Esophagus squamous epithelium (tissue), 5 donors: Measurements from ENCODE around the gene CDC14A. TPM values are rescaled to one million over a fixed set of nuclear protein-coding genes. Genes with fewer than 3 reads are reported as not detected.
A peak's percentile ranks its signal among the peaks of the same experiment; 100 is the strongest.

ENCODE experiments used
- DNase-seq: peaks from one replicate; lab custom pipeline; 2025; lab: John Stamatoyannopoulos, UW
- H3K27ac ChIP-seq, 4 donors: fragments of 200-600 bp; sonication (generic); one replicate each; pipeline ENCODE4 v1.5.1; 2016 to 2019; ENCODE audit warnings: mild to moderate bottlenecking in 1 of 4
- H3K27me3 ChIP-seq, 4 donors: fragments of 200-600 bp; sonication (generic); 1 replicate in 3 of 4; 2 replicates in 1 of 4; pipeline versions ENCODE4 v1.5.1 to v1.6.0; 2017 to 2021; ENCODE audit warnings: antibody characterized with exemption in 1 of 4
- H3K36me3 ChIP-seq, 3 donors: fragments of 200-600 bp; sonication (generic); one replicate each; pipeline ENCODE4 v1.5.1; 2016 to 2019
- H3K4me1 ChIP-seq, 3 donors: fragments of 200-600 bp; sonication (generic); one replicate each; pipeline ENCODE4 v1.5.1; 2017 to 2019
- H3K4me3 ChIP-seq, 4 donors: fragments of 200-600 bp; sonication (generic); 1 replicate in 3 of 4; 2 replicates in 1 of 4; pipeline ENCODE4 v1.5.1; 2016 to 2019; ENCODE audit warnings: mild to moderate bottlenecking in 2 of 4, moderate library complexity in 1 of 4
- H3K9me3 ChIP-seq, 3 donors: fragments of 200-600 bp; sonication (generic); one replicate each; pipeline ENCODE4 v1.5.1; 2016 to 2019
- POLR2A ChIP-seq, 4 donors: fragments of 450-650 bp; IDR thresholded peaks; one replicate each; pipeline ENCODE4 v1.6.1; 2017; ENCODE audit warnings: antibody characterized with exemption in 4 of 4, mild to moderate bottlenecking in 4 of 4, moderate library complexity in 3 of 4
- WGBS, 2 donors: methylation state at CpG; one replicate each; pipeline ENCODE4 v1.1.5; 2018; 5-methylcytosine and 5-hydroxymethylcytosine counted together
- intact Hi-C: fragments of 100-400 bp; cut with DNase I; formaldehyde crosslinking; loops from one replicate; pipeline ENCODE4 v1.15.0; 2022
- total RNA-seq, 4 donors: library from RNA; depleted of rRNA; stranded (reverse); fragments of >200 nt; gene quantifications; one replicate each; pipeline ENCODE4 v1.1.0, GENCODE V29; 2016
- TF ChIP-seq, protein P1 (sequence below), 6 experiments: fragments of 450-650 bp in 4 of 6; fragments of 200-600 bp in 2 of 6; sonication (generic) in 2 of 6; IDR thresholded peaks; one replicate each; pipeline ENCODE4 v1.5.1; 2016 to 2019; ENCODE audit warnings: antibody characterized with exemption in 6 of 6, mild to moderate bottlenecking in 4 of 6, moderate library complexity in 4 of 6
- donor health status: DM: yes; HTN: yes; CAD: no.

CDC14A gene
- total RNA-seq, 4 donors from 2014 or later: 3.0 to 8.6 (median 4.3) TPM

DNA sequence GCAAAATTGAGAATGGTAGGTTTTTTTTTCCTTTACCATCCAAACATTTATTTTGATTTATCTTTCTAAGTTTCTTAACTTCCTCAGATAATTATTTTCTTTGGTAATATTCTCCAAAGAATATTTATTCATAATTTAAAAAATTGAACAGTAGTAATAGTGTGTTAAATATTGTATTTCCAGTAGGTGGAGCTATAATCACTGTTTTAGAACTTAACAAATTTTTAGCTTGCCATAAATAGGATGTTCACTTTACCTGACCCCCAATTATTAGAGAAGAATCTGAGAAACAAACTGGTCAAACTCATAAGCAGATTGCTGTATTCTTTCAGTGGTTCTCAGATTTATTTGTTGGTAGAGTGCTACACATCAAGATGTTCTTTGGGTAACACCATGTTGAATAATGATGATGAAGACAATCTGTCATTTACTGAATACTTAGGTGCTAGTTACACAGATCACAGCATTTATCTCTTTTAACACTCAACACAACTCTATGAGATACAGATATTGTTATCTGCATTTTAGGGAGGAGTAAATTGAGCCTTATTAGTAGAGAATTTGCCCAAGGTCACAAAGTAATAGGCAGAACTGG lies 103.3 kb downstream of the CDC14A start:
- no peak for DNase-seq
- intact Hi-C loops: loop anchor here (10.0 kb wide), 1 partner anchor 171 kb away; no protein-coding TSS in a partner anchor
- no peaks in the 10 kb centered on the region for H3K36me3 ChIP-seq

DNA sequence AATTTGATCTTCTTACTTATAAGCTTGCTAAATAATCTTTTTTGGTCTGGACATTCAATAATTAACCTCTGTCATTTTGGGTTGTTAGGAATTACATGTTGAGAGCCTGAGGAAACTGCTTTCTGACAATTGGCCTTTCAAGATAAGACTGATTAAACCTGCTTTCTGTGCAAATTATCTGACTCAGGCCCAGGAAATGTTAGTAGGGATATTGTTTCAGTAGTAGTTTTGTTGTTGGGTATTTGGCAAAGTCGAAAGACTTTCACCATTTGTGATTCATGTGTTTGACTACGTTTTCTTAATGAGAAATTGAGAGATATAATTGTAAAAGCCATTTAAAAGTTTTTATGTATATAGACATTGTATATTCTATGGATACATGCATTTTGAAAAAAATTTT lies 104.6 kb downstream of the CDC14A start:
- H3K36me3 ChIP-seq: no peaks in the 10 kb centered on the region
- H3K9me3 ChIP-seq: no peaks in the 10 kb centered on the region
- intact Hi-C loops: loop anchor here (10.0 kb wide), 1 partner anchor 172 kb away; no protein-coding TSS in a partner anchor
- no peaks in the 10 kb centered on the region for H3K27me3 ChIP-seq
- peaks cover 0 to 9% (median 3%) of the 10 kb centered on the region in 3 donors for H3K4me1 ChIP-seq
- TF ChIP-seq, protein P1, sequence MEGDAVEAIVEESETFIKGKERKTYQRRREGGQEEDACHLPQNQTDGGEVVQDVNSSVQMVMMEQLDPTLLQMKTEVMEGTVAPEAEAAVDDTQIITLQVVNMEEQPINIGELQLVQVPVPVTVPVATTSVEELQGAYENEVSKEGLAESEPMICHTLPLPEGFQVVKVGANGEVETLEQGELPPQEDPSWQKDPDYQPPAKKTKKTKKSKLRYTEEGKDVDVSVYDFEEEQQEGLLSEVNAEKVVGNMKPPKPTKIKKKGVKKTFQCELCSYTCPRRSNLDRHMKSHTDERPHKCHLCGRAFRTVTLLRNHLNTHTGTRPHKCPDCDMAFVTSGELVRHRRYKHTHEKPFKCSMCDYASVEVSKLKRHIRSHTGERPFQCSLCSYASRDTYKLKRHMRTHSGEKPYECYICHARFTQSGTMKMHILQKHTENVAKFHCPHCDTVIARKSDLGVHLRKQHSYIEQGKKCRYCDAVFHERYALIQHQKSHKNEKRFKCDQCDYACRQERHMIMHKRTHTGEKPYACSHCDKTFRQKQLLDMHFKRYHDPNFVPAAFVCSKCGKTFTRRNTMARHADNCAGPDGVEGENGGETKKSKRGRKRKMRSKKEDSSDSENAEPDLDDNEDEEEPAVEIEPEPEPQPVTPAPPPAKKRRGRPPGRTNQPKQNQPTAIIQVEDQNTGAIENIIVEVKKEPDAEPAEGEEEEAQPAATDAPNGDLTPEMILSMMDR (IDR thresholded peaks at IDR 0.05): no peak
- TF ChIP-seq POLR2A (IDR thresholded peaks at IDR 0.05): no peak
- no peak for DNase-seq
- no peak overlapping the region for H3K4me3 ChIP-seq
- WGBS, 2 donors: 68 to 75% methylated on average over 2 of the region's 2 CpGs
- no peak overlapping the region for H3K27ac ChIP-seq

More for the DNA sequence above, 103.3 kb downstream of the CDC14A start:
- no peak overlapping the region for H3K4me3 ChIP-seq
- TF ChIP-seq, protein P1 (IDR thresholded peaks at IDR 0.05): peak in 5 of 6 experiments; percentile 4 to 55 (median 40)
- TF ChIP-seq POLR2A (IDR thresholded peaks at IDR 0.05): no peak
- H3K9me3 ChIP-seq: no peaks in the 10 kb centered on the region
- no peak overlapping the region for H3K27ac ChIP-seq
- peaks cover 0 to 9% (median 3%) of the 10 kb centered on the region in 3 donors for H3K4me1 ChIP-seq
- no peaks in the 10 kb centered on the region for H3K27me3 ChIP-seq

DNA sequence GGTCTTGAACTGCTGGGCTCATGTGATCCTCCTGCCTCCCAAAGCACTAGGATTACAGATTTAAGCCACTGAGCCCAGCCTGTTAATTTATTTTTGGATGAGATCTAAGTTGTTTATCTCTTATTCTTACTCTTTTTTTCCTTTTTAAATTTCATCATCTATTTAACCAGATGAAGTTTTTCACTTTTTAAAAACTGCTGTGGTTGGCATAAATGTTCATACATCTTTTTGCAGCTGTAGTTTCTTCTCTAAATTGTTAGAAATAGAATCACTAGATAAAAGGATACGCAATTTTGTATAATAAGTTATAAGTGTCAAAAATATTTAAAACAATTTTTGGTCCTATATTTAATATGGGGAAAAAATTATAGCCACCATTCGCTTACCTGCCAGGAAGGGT lies 105.4 kb downstream of the CDC14A start:
- H3K36me3 ChIP-seq: peaks cover 0 to 2% (median 0%) of the 10 kb centered on the region in 3 donors
- peaks cover 0 to 9% (median 3%) of the 10 kb centered on the region in 3 donors for H3K4me1 ChIP-seq
- no peak overlapping the region for H3K4me3 ChIP-seq
- DNase-seq: no peak
- no peaks in the 10 kb centered on the region for H3K9me3 ChIP-seq
- TF ChIP-seq, protein P1 (IDR thresholded peaks at IDR 0.05): no peak
- no peak for TF ChIP-seq POLR2A (IDR thresholded peaks at IDR 0.05)
- no peak overlapping the region for H3K27ac ChIP-seq
- WGBS, 2 donors: 91 to 92% methylated on average over 2 of the region's 2 CpGs
- no peaks in the 10 kb centered on the region for H3K27me3 ChIP-seq
- intact Hi-C loops: loop anchor here (10.0 kb wide), 1 partner anchor 173 kb away; no protein-coding TSS in a partner anchor

DNA sequence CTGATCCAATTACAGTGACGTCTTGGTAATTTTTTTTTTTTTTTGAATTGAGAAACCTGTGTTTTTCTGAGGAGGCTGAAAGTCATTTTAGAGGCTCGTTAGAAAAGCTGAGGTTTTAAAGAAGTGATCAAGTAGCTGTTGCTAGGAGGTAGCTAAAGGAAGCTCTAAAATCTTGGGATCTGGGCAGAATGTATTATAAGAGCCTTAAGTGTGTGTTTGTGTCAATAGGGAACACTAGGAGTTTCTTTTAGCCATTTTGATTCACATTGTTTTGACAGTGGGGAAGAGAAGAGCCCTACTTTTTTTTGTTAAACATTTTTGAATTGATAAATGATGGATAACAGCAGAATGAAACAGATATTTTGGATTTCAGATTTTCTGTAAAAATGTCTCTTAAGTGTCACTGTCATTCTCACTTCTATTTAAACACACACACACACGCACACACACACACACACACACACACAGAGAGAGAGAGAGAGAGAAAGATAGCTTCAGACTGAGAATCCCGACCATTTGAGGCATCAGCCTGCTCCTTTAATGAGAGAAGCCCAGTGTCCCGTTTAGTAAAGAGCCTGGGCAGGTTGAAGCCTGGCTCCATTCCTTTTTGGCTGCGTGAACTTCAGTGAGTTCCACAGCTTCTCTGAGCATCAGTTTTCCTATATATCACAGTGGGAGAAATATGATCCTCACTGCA lies 106.5 kb downstream of the CDC14A start:
- Histone ChIP-seq H3K4me3 (no peak overlapping the region), H3K27me3 (no peaks in the 10 kb centered on the region), H3K9me3 (no peaks in the 10 kb centered on the region), H3K4me1 (peaks cover 0 to 10% (median 3%) of the 10 kb centered on the region in 3 donors), H3K36me3 (peaks cover 0 to 9% (median 0%) of the 10 kb centered on the region in 3 donors), H3K27ac (peak overlapping the region in 1 of 4 donors; percentile 39)
- TF ChIP-seq POLR2A (IDR thresholded peaks at IDR 0.05): no peak
- TF ChIP-seq, protein P1 (IDR thresholded peaks at IDR 0.05): no peak
- intact Hi-C loops: loop anchor here (10.0 kb wide), 1 partner anchor 174 kb away; no protein-coding TSS in a partner anchor
- 56 to 62% methylated on average over 6 of the region's 6 CpGs for WGBS, 2 donors
- DNase-seq: no peak
